HG03135 (cell line): ENCODE measurements around the gene PDCL2.
"Not testable (repeated sequence)": the region's sequence is repeated elsewhere in the genome, so short reads cannot be mapped to it uniquely, and the experiment has no call there.

Experiments used
- ATAC-seq: cut with Tn5 transposase; IDR thresholded peaks from one replicate; pipeline ENCODE4 v1.9.1; 2021; ENCODE audit warnings: mild to moderate bottlenecking, moderate library complexity; ENCODE audit not compliant: unreplicated experiment

The PDCL2 gene

DNA sequence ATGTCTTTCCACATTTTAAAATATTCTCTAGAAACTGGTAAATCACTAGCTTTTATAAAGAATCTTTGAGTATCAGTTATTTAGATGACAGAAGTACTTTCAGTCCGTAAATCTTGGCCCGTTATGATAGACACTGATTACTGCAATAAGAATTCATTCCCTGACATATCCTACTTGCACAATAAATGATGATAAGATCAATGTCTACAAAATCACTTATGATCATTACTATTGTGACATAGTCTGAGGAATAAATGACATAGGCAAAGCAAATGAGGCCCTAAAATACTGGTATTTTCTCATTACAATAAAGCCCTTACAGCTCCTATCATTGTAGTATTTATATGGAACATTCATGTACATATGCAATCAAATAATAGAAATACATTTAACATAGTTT, 6.6 kb upstream of the PDCL2 start:
- no peak for ATAC-seq

DNA sequence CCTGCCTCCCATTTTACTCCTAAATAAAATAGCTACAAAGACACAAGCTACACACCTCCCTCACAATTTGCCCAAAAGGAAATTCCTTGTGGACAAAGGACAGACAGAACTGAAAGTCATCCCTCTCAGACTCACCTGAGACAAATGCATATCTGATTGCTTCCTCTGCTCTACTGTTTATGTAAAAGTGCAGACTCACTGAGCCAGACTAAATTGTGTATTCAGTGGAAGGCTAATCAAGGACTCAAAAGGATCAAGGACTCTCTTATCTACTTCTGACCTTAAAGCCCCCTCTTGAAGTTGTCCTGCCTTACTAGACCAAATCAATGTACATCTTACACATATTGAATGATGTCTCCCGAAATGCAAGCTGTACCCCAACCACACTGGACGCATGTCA, 3.9 kb downstream of the PDCL2 start:
- ATAC-seq, result no peak

DNA sequence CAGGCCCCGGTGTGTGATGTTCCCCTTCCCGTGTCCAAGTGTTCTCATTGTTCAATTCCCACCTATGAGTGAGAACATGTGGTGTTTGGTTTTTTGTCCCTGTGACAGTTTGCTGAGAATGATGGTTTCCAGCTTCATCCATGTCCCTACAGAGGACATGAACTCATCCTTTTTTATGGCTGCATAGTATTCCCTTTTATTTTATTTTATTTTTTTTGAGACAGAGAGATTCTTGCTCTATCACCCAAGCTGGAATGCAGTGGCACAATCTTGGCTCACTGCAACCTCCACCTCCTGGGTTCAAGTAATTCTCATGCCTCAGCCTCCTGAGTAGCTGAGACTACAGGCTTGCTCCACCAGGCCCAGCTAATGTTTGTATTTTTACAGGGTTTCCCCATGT, 9.3 kb downstream of the PDCL2 start:
- ATAC-seq, result not testable (repeated sequence)

DNA sequence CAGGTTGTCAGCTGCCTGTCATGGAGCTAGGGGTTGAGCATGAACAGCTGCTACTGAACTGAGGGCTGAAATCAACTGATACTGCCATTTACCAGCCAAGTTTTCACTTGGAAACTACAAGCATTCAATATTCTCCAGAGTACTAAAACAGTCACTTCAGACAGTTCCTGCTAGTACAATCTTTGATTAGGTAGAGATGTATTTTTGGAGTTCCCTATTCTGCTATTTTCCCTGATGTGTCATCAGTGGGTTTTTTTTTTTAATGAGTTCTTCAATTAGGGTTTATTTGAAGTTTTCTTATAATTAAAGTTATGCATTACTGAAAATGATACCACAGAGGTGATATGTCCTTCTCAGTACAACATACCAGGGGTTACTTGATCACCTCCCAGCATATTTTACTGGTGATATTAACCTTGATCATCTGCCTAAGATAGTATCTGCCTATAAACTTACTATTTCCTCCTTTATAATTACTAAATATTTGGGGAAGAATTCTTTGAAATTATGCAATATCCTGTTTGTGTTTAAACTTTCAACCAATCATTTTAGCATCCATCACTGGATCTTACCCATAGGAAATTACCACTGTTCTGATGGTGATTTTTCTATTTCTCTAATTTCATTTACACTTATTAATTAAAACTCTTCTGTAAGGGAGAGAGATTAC, 13.6 kb downstream of the PDCL2 start:
- no peak for ATAC-seq

DNA sequence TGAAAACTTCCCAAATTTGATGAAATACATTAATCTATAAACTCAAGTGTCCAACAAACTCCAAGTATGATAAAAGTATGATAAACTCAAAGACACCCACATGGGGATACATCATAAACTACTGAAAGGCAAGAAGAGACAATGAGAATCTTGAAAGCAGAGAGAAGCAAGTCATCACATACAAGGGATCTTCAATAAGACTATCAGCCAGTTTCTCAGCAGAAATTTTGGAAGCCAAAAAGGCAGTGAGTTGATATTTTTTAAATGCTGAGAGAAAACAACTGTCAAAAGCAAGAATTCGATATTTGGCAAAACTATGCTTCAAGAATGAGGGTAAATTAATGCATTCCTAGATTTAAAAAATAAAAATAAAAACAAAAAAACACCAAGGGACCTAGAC, 16.5 kb downstream of the PDCL2 start:
- no peak for ATAC-seq

DNA sequence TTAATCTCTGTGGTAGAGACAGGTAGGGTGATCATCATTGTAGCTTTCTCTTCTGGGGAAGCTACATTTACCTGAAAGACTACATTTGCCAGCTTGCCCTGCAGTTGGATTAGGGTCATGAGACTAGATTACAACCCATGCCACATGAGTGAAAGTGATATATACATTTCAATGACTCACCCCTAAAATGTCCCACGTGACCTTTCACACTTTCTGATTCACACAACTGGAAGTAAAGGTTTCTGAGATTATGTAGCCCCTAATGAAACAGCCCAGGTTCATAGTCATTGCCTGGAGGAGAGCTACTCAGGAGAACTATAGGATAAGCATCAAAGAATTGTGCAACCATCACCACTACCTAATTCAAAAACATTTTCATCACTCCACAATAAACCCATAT, 17.8 kb downstream of the PDCL2 start:
- ATAC-seq, result no peak

DNA sequence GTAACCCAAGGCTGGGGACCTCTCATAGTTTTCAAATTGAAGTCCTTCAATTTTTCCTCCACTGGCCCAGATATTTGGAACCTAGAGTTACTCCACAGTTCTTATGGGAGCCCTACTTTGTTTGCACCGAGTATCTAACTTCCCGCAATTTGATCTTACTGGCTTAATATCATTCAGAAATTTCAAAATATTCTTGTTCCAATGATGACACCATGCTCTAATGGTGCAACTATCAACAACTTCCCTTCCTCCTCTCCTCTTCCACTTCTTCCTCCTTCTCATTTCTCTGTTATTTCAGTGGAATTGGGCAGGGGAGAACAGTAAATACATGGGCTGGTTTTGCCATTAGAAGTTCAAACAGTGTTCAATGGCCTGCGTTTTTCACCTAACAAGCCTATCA, 20.2 kb downstream of the PDCL2 start:
- ATAC-seq, result no peak

DNA sequence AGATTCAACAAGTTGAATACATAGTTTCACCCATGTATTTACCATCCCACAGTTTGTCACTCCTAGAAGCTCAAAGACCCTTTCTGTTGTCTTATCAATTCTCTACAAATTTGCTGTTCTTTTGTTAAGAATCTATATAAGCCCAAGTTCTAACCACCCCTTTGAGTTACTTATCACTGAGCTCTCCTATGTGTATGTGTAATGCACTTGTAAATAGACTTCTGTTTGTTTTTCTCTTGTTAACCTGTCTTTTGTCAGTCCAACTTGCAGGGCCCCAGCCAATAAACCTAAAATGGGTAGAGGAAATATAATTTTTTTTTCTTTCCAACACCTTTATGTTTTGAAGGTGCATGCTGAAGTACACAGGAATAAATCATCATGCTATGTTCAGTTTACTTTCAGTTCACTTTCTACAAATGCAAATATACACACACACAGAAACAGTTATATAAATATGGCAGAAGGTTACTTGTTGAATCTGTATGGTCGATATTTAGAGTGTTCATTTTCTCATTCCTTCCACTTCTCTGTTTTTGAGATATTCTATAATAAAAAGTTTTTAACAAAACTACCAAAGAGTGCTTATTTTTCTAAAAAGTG, 23.0 kb downstream of the PDCL2 start:
- no peak for ATAC-seq

DNA sequence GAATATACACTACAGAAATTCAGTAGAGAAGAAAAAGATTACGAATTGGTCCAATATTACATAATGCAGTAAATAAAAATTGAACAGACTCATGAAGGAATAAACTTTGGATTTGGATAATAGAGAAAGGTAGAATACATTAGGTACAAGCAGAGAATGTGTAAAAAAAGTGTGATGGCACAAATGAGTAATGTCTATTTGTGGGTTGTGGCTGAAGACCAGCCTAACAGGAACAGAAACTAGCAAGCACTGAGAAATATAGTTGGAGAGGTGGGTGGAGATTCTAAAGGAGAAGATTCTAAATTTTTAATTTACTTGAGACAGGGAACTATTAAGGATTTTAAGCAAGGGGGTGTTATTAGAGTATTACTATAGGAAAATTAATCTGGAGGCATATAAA, 30.2 kb downstream of the PDCL2 start:
- ATAC-seq, result peak; percentile 98

DNA sequence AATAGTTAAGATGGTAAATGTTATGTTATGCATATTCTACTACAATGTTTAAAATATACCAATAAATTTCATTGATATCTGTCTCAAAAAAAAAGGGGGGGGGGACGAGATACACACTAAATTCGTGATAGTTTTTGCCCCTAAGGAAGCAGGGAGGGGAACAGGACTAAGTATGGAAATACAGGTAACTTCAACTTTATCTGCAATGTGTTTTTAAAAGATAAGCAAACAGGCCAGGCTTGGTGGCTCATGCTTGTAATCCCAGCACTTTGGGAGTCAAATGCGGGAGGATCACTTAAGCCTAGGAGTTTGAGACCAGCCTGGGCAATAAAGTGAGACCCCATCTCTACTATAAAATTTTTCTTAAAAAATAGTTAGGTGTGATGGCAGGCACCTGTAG, 31.9 kb downstream of the PDCL2 start:
- ATAC-seq, result no peak

DNA sequence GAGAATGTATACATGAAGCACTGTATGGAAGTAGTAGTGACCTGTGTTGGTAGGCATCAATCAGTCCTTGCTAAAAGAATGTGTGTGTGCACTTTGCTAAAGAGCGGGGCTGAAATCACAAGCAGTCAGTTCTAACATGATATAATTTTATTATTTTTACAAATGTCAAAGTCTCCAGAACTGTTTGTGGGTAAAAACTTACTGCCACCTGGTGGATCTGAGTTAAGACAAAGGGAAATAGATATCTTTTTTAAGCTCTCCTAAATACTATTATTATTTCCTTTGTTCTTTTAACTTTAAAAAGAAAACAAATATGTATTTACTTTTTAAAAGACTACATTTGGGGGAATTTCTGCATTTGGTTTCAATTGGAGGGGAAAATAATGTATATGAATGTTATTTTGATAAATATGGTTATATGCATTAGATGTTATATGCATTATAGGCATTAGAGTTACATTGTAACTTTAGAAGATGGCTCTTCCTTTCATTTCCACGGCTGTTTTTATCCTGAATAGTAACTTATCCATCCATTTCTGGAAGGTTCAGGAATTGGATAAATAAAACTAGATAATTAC, 37.5 kb downstream of the PDCL2 start:
- no peak for ATAC-seq

DNA sequence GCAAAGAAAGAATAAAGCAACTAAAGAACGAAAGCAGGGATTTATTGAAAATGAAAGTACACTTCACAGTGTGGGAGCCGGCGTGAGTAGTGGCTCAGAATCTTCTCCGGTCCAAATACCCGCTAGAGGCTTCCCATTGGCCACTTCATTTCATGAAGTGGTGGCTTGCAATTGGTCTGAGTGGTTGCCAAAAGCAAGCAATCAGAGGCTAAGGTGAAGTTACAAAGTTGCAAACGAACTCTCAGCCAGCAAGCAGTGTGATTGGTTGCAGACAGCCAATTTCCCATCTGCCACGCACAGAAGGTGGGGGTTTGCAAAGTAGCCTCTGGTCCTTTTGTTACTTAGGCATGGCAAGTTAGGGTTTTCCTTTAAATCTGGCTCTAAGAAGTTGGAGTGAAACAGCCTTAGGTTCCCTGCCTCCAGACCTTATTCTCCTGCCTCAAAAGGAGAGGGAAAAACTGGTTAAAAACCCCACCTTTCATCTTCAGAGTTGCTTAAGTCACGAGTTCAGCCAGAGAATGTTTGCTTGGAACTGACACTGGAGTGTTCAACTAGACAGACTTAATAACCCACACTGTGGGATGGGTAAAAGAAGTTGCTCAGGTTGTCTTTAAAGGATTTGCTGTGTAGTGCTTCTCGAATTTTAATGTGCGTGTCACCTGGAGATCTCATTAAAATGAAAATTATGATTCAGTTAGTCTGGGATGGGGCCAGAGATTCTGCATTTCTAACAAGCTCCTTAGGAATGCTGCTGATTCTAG, 38.4 kb downstream of the PDCL2 start:
- ATAC-seq, result no peak

DNA sequence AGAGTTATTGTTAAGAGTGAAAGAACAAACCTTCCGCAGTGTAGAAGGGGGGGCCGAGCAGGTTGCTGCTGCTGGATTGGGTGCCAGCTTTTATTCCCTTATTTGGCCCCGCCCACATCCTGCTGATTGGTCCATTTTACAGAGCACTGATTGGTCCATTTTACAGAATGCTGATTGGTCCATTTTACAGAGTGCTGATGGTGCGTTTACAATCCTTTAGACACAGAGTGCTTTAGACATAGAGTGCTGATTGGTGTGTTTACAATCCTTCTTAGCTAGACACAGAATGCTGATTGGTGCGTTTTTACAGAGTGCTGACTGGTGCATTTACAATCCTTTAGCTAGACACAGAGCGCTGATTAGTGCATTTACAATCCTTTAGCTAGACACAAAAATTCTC, 40.1 kb downstream of the PDCL2 start:
- not testable (repeated sequence) for ATAC-seq

DNA sequence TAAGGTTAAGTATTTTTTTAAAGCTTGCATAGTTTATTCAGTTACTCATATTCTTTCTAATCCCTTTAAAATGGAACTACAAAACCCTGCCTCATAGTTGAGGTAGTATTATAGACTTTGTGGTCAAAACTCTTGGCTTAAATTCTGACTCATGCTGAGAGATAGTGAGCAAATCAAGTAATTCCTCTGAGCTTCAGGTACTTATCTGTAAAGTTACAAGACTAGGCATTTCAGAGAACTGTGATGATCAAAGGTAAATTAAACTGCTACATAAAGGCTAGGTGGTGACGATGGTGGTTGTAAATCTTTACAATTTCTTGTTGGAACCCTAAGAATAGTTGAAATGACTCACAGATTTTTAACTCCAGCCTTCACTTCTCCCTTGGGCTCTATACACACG, 42.2 kb downstream of the PDCL2 start:
- ATAC-seq, result no peak

DNA sequence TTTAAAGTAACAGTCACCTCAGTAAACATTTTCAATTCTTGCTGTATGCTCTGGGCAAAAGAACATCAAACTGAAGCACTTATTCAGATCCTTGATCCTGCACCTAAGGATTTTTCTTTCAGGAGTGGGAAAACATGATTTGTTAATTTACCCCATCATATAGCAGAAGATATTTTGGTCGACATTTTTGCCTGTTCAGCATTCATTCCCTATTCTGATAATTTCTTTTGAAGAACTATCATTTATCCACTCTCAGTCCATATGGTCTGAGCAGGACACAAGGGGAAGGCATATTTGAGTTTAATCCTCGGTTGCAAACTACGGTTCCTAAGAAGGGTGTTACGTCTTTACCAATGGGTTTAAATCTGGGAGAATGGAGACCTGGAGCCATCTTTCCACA, 44.1 kb downstream of the PDCL2 start:
- ATAC-seq, result no peak

DNA sequence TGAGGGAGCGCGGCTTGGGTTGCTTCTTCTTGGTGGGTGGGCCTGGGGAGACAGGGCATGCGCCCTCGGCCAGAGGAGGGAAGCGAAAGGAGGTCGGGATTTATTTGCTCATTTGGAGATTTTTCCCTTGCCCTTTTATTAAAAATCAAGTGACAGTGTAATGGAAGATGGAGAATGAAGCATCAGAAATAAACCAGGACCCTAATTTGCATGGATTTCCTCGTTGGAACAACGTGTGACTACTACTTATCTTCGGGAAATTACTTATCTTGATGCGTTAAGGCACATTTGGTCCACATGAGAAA, 44.6 kb downstream of the PDCL2 start:
- ATAC-seq, result no peak

DNA sequence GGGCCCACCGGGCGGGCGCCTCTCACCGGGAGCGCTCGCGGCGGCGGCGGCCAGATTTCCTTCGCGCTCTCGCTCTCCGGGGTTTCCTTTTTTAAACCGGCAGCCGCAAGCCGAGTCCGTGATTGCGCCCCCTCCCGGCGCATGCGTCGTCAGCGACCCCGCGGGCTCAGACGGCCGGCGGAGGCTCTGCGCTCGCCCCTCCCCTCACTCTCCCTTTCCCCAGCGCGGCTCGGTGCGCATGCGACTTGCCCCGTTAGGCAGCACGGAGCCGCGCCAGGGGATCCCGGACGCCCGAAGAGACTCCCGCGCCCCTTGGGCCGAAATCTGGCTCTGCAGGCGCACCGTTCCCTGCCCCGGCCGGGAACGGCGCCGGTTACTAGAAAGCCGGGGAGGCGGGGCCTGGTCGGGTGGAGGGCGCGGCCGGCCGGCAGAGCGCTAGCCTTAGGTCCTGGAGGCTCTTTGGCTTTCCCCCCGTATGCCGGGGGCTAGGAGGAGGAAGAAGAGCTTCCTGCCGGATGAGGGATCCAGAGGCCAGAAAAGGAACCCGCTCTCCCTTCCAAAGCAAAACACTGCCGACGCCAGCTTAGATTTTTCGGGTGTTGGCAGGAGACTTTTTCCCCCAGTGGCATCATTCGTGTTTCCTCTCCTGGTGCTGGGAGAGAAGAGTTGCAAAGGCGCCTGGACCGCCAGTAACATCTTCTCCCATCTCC, 45.1 kb downstream of the PDCL2 start, which contains the start of gene CLOCK:
TSS of gene CLOCK (minus strand) at position 154 of the 710 bp plus-strand sequence. CDS start 64,124 bp downstream, outside the sequence.
- ATAC-seq, result peak; percentile 69

DNA sequence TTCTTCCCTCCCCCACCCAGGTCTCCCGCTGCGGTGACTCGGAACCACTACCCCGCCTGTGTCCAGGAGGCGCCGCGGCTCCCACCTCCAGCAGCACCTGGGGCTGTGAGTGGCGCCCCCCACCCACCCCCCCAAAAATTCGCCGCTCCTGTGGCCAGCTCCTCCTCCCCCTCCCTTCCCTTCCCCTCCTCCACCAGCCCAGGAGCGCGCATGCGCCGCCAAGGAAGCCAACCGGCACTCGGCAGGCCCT, 45.6 kb downstream of the PDCL2 start:
- ATAC-seq, result peak; percentile 39

DNA sequence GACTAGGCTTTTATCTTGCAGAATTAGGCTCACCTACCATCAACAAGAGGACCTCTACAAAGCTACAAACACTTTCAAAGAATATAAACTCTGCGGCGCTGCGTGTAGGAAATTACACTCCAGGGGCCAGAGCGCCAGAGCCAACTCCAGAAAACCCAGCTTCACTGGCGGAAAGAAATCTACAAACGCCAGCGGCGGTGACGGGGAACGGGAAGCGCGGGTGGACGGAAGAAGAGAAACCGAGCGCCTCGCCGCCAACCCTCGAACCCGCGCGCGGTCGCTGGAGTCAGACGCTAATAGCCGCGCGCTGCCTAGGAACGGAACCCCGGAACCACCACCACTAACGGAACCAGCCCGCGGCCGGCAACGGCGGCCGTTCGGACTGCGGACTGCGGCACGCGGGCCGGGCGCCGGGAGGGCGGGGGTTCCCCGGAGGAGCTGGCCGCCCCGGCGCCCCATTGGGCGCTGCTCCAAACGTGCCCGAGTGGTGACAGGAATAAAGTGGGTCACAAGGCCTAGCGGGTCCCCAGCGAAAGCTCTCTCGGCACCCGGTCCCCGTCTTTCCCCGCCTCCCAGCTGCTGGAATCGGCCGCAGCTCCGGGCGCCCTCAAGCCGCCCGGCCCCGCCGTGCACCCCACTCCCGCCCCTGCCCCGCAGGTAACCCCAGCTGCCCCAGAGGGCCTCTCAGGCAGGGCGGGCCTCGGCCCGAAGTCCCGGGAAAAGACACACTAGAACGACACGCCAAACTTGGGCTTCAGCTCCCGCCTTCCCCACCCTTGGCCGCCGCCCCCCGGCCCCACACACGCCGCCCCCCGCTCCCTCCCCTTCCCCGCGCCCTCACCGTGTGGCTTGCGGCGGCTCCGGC, 46.2 kb downstream of the PDCL2 start:
- ATAC-seq, result peak; percentile 44

DNA sequence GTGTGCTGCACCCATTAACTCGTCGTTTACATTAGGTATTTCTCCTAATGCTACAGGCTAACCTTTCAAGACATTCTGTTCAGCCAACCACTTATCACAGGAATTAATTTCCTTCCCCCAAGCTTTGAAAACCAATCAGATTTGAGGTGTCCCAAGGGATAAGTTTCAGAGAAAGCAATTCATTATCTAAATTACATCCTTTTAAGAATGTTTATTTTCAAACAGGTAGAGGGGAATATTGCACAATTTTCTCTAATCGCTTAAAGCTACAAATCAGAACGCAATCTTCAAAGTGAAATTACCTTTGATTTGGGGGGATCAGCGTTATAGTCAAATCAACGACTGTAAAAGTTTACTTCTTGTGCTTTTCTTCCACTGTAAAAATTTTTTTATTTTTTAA, 46.9 kb downstream of the PDCL2 start:
- no peak for ATAC-seq

DNA sequence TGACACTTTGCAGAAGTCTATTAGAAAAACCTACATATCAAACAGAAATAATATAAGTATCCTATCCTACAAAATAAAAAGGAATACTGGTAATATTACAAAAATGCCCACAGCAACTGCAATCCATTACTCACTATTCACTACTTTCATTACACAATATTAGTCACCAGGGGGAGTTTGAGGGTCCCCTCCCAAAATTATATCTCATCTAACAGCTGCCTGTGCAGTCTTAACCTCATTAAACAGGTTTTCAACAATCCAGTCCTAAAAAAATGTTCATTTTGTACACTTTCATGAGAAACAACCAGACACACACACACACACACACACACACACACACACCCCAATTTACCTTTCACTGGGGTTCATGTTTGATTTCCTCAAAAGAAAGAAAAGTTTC, 48.2 kb downstream of the PDCL2 start:
- ATAC-seq, result no peak
